Activated naive CD8-positive, alpha-beta T cell treated with anti-CD3 and anti-CD28 coated beads, Interleukin-2, amount 10 ng/mL, durations not matched to agents 7 days and 5 days (primary cell): ENCODE results near the gene SP9. TPM values are rescaled to one million over a fixed set of nuclear protein-coding genes. Genes with fewer than 3 reads are reported as not detected.

Experiments used
- ATAC-seq: fragments of 150-1000 bp; cut with Tn5 transposase; one replicate; pipeline ENCODE4 v1.10.0; 2021; ENCODE audit warnings: low read depth, moderate library complexity
- POLR2A ChIA-PET: fragments of 350-600 bp; sonication (Branson Sonifier 250); formaldehyde crosslinking; loops from one replicate; lab custom pipeline; 2021; ENCODE audit warnings: antibody characterized with exemption; lab: Charles Lee
- DNase-seq: peaks from one replicate; pipeline ENCODE4 v3.0.0; 2021
- H3K27ac Mint-ChIP-seq: one replicate; pipeline ENCODE4 v1.8.0; 2022; ENCODE audit warnings: mild to moderate bottlenecking, mixed read lengths
- H3K27me3 Mint-ChIP-seq: one replicate; pipeline ENCODE4 v1.8.0; 2022; ENCODE audit warnings: mild to moderate bottlenecking, moderate library complexity, mixed read lengths
- H3K36me3 Mint-ChIP-seq: one replicate; pipeline ENCODE4 v1.8.0; 2021; ENCODE audit warnings: mild to moderate bottlenecking, mixed read lengths
- H3K4me1 Mint-ChIP-seq: one replicate; pipeline ENCODE4 v1.8.0; 2021; ENCODE audit warnings: mixed read lengths
- H3K4me3 Mint-ChIP-seq: one replicate; pipeline ENCODE4 v1.8.0; 2022; ENCODE audit warnings: mild to moderate bottlenecking, moderate library complexity, mixed read lengths
- H3K9me3 Mint-ChIP-seq: one replicate; pipeline ENCODE4 v1.8.0; 2021; ENCODE audit warnings: mixed read lengths
- total RNA-seq, 2 experiments: library from RNA; stranded (reverse); gene quantifications; one replicate each; pipeline ENCODE4 v1.2.3, GENCODE V29; 2021

The SP9 gene
- total RNA-seq = not detected

DNA sequence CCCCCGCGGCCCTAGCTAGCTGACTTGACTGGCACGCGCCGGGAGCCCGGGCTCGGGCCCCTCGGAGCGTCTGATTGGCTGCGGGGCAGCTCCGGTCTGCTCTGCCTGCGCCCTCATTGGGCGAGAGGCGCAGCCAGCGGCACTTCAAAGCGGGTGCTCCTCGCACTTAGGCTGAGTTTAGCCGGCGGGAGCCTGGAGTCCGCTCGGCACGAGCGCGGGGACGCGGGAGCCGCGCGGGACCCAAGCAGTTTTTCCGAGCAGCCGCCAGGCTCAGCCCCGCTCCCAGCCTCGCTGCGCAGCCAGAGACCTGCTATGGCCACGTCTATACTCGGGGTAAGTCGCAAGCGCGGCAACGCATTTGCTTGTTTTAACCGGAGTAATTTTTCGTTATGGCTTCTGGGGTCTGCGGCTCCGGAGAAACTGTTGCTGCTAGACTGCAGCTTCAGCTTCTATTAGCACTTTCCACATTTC lies at the start of gene SP9:
SP9 (plus strand) TSS at position 174 of the 471 bp plus-strand sequence; CDS start at position 313, 139 bp downstream.
- peaks cover 76% of the 10 kb centered on the region for H3K27me3 Mint-ChIP-seq
- H3K9me3 Mint-ChIP-seq = no peaks in the 10 kb centered on the region
- peak within 1 kb of the TSS; percentile 66 for H3K4me3 Mint-ChIP-seq
- H3K36me3 Mint-ChIP-seq = no peaks in the 10 kb centered on the region
- peak within 1 kb of the TSS; percentile 54 for H3K27ac Mint-ChIP-seq
- DNase-seq = peak; percentile 62
- ATAC-seq = no peak
- POLR2A ChIA-PET = no interaction called here
- H3K4me1 Mint-ChIP-seq = peaks cover 30% of the 10 kb centered on the region

DNA sequence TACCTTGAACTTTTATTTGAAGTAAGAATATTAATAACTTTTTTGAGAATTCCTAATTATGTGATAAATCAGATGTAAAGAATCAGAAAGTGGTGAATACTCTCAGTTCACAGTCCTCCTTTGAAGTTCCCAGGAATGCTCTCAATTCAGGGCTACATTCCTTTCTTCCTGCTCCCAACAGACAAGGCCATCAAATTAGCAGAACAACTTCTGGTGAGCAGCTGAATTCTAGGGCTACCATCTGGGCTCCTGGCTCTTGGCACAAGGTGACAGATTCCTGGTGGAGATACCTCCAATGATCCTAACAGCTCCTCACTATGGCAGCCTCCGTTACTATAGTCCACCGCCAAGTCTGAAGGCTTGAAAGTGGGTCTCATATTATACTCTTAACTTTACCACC lies 48.6 kb upstream of the SP9 start:
- peaks cover 40% of the 10 kb centered on the region for H3K27me3 Mint-ChIP-seq
- ATAC-seq = no peak
- no peaks in the 10 kb centered on the region for H3K4me1 Mint-ChIP-seq

DNA sequence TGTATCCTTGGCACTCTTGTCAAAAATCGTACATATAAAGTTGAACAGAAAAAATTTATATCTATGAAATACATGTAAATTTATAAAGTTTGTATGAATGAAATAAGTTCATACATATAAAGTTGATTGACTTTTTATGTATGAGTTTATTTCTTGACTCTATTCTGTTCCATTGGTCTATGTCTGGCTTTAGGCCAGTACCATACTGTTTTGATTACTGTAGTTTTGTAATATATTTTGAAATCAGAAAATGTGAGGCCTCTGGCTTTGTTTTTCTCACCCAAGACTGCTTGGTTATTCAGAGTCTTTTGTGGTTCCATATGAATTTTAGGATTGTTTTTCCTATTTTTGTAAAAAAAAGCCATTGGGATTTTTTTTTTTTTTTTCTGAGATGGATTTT lies 41.8 kb upstream of the SP9 start:
- H3K4me3 Mint-ChIP-seq = no peak overlapping the region

More for the DNA sequence above, 48.6 kb upstream of the SP9 start:
- no peak for DNase-seq
- POLR2A ChIA-PET = no interaction called here
- no peaks in the 10 kb centered on the region for H3K9me3 Mint-ChIP-seq
- no peak overlapping the region for H3K27ac Mint-ChIP-seq
- no peak overlapping the region for H3K4me3 Mint-ChIP-seq
- no peaks in the 10 kb centered on the region for H3K36me3 Mint-ChIP-seq

DNA sequence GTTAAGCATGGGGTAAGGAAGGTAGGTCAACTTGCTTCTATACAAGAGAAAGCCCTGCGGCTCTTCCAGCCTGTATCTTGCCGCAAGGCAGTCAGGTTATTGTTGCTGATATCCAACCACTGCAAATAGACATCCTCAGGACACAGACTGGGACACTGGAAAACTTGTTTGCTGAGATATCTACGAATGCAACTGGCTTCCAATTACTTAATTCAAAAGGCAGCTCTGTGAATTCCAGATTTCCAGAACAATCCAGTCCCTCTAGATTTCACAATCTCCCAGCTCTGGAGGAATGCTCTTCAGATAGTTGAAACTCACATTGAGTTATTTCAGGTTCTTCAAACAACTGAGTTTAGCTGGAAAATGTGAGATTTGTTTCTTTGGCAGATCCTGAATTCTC lies 34.6 kb upstream of the SP9 start:
- no peak overlapping the region for H3K27ac Mint-ChIP-seq
- ATAC-seq = no peak
- POLR2A ChIA-PET = no interaction called here
- no peaks in the 10 kb centered on the region for H3K9me3 Mint-ChIP-seq
- no peaks in the 10 kb centered on the region for H3K36me3 Mint-ChIP-seq
- H3K27me3 Mint-ChIP-seq = peaks cover 28% of the 10 kb centered on the region
- DNase-seq = no peak
- no peaks in the 10 kb centered on the region for H3K4me1 Mint-ChIP-seq
- no peak overlapping the region for H3K4me3 Mint-ChIP-seq

More for the DNA sequence above, 41.8 kb upstream of the SP9 start:
- POLR2A ChIA-PET = no interaction called here
- Mint-ChIP-seq H3K27me3 (peaks cover 22% of the 10 kb centered on the region), H3K4me1 (no peaks in the 10 kb centered on the region), H3K36me3 (no peaks in the 10 kb centered on the region), H3K27ac (no peak overlapping the region), H3K9me3 (peaks cover 1% of the 10 kb centered on the region)
- ATAC-seq = no peak
- DNase-seq = no peak

DNA sequence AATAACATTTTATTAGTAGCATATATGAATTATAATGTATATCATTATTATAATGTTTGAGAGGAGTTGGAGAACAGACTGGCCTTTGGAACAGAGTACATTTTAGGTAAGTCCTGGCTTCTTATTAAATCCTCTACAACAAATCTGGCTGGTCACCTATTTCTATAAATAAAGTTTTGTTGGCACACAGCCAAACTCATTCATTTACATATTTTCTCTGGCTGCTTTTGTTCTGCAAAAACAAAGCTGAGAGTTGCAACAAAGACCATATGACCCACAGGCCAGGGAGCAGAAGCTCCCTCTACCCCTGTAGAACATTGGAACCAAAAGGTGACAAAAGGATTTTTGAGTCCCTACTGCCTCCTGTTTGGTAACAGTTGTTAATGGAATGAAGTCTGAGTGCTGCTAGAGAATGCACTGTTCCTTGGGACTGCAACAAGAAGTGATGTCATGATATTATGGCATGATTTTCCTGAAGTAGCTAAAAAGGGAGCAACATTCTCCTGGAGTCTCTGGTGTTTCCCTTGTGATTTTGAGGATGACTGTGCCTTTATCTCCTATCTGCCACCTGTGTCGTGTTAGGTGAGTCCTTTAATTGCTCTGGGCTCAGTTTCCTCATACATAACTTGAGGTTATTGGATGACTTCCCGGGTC lies 22.0 kb upstream of the SP9 start:
- H3K27ac Mint-ChIP-seq = no peak overlapping the region
- H3K27me3 Mint-ChIP-seq = peaks cover 56% of the 10 kb centered on the region
- POLR2A ChIA-PET = no interaction called here

DNA sequence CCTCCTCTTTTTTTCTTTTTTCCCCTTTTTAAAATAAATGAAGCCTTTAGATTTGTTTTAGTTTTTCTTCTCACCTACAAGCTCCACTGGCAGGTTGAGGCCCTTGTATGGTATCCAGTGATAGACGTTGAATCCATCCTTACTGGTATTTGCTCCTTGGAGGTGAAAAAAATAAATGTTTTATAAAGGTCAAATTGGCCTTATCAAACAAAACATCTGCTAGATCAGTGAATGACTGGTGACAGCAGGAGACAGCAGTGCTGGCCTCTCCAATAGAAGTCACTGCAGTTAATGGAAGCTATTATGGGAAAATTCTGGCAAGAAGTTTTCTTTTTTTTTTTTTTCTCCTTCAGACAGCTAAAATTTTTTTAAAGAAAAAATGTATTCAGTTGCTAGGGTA lies 12.6 kb upstream of the SP9 start:
- ATAC-seq (no peak), DNase-seq (no peak)
- Mint-ChIP-seq H3K9me3 (no peaks in the 10 kb centered on the region), H3K36me3 (no peaks in the 10 kb centered on the region), H3K4me3 (no peak overlapping the region), H3K4me1 (peaks cover 8% of the 10 kb centered on the region), H3K27me3 (peaks cover 76% of the 10 kb centered on the region), H3K27ac (no peak overlapping the region)
- POLR2A ChIA-PET = no interaction called here

More for the DNA sequence above, 22.0 kb upstream of the SP9 start:
- Mint-ChIP-seq H3K4me1 (no peaks in the 10 kb centered on the region), H3K9me3 (no peaks in the 10 kb centered on the region), H3K4me3 (no peak overlapping the region), H3K36me3 (no peaks in the 10 kb centered on the region)
- ATAC-seq (no peak), DNase-seq (no peak)

DNA sequence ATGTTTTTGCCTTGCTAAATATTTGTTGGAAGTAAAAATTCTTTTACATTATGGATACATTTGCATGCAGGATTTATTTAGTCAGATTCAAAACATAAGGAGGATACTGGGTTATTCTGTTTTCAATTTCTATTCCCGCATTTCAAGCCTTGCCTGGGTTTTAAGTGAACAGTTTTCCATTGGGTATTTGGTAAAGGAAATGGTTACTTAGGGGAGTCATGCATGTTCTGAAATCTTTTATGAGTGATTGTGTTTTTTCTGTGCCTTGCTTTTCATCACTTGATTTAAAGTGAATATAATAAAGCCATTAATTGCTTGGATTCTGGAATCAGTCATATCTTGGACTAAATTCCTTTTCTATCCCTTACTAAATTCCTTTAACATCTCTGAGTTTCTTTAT lies 12.0 kb upstream of the SP9 start:
- ATAC-seq = no peak
- no peaks in the 10 kb centered on the region for H3K36me3 Mint-ChIP-seq
- H3K27me3 Mint-ChIP-seq = peaks cover 79% of the 10 kb centered on the region
- no peaks in the 10 kb centered on the region for H3K9me3 Mint-ChIP-seq
- no peak for DNase-seq
- POLR2A ChIA-PET = no interaction called here
- H3K27ac Mint-ChIP-seq = no peak overlapping the region
- H3K4me3 Mint-ChIP-seq = no peak overlapping the region
- peaks cover 14% of the 10 kb centered on the region for H3K4me1 Mint-ChIP-seq

DNA sequence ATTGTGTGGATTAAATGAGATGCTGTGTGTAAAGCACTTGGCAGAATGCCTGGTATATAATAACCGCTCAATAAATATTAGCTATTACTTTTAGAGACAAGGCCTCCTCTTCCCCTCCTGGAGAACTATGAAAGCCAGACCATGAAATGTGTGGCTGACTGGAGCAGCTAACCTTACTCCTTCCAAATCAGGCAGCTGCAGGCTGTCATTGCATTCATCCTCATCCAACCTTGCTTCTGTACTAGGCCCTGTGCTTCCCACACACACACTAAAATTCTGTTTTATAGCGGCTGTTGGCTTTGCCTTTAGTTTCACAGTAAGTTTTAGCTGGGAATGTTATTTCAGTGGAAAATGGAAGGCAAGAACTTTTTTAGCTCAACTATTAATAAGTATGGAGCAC lies 10.2 kb upstream of the SP9 start:
- Mint-ChIP-seq H3K4me1 (peaks cover 24% of the 10 kb centered on the region), H3K27ac (no peak overlapping the region), H3K4me3 (no peak overlapping the region), H3K9me3 (no peaks in the 10 kb centered on the region), H3K36me3 (no peaks in the 10 kb centered on the region), H3K27me3 (peaks cover 93% of the 10 kb centered on the region)
- POLR2A ChIA-PET = no interaction called here
- DNase-seq (no peak), ATAC-seq (no peak)

DNA sequence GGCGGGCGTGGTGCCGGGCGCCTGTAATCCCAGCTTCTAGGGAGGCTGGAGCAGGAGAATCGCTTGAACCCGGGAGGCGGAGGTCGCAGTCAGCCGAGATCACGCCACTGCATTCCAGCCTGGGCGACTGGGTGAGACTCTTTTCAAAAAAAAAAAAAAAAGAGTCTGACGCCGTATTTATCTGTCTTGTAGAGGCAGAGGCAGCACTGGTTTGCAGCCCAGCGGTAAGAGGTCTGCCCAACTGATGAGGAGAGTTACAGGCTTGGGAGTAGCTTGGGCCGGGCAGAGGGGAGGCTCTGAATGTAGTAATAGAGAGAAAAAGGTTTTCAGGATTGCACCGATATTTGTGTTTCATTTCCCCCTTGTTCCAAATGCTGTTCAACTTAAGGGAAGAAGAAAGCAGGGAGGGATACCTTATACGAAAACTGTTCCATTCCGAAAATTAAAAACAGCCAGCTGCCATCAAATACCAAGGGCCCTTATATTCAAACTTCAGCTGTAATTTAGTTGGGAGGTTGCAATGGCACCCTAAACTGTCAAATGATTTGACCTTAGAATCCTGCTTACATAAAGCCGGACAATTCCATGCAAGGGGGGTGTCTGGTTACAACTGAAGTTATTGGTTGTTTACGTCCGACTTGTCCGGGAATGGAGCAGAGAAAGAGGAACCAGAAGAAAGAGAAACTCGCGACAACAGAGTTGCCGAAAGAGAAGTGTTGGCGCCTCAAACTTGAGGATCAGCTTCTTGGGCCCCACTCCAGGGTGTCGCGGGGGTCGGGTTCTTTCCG lies 9.2 kb upstream of the SP9 start:
- H3K36me3 Mint-ChIP-seq = no peaks in the 10 kb centered on the region
- H3K9me3 Mint-ChIP-seq = no peaks in the 10 kb centered on the region
- H3K4me3 Mint-ChIP-seq = peak overlapping the region; percentile 66
- peaks cover 95% of the 10 kb centered on the region for H3K27me3 Mint-ChIP-seq
- ATAC-seq = no peak
- no peak overlapping the region for H3K27ac Mint-ChIP-seq
- peaks cover 24% of the 10 kb centered on the region for H3K4me1 Mint-ChIP-seq
- POLR2A ChIA-PET = no interaction called here
- no peak for DNase-seq

DNA sequence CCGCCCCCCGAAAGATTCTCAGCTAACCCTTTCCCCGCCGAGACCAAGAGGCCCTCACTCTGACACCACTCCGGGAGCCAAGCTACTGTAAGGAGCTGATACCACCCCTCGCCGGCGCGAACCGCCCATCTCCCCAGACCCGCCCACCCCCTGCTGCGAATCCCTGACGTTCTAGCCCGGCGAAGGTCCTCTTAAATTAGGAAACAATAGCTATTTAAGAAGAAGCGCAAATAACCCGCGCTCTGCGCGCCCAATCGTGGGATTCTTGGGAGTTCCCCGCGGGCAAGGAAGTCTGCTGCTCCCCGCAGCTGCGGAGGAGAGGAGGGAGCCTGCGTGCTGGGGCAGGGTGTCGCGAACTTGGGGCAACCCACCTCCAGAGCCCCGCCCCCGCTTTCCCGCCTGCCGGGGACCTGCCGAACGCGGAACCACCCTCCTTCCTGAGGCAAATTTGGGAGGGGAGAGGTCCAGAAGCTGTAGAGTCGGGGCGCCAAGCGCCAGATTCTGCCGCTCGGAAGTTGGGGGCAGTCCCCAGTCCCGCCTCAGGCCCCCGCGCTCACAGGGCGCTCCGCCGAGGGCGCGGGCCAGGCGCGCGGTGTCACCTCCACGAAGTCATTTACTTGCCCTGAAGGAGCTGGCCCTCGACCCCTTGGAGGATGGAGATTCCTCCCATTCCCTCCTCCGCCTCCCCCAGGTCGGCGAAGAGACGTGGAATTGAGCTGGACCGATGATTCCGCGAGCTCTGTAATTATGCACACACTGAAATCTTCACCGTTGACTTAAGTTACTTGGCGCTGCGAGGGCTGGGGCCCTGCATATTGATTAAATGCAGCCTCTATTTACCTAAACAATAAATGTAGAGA lies 8.4 kb upstream of the SP9 start:
- H3K9me3 Mint-ChIP-seq = no peaks in the 10 kb centered on the region
- H3K36me3 Mint-ChIP-seq = no peaks in the 10 kb centered on the region
- POLR2A ChIA-PET = no interaction called here

DNA sequence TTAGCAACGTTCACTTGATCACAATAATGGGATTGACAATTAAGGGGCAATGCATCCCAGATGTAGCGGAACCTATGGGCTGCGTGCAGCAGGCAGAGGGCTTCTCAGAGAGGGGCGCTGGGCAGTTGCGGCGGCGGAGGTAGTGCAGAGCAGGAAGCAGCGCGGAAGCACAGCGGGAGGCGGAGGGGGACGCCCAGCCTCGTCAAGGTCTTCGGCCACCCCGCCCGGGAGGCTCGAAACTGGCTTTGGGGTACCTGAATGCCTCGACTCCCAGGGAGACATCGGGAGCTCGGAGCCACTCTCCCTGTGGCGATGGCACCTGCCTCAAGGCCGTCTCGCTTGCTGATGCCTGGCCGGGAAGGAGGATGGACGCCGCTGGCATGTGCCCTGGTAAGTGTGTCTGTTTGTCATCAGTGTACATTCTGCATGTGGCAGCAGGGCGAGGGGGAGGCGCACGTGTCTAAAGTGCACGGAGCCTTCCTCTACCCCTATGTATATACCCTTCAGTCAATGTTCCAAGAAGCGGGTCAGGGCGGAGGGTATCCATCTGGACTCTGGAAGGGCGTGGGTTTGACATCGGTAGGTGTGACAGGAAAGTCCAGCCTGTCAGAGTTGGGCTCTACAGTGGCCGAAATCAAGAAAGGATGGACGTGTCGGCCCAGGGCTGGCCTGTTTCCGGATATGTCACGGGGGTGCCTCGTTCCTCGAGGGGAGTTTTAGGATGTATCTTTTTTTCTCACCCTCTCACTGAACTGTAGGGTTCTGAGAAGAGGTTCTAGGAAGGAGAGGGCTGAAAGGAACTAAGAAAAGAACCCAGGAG lies 7.5 kb upstream of the SP9 start:
- H3K36me3 Mint-ChIP-seq = no peaks in the 10 kb centered on the region
- POLR2A ChIA-PET = no interaction called here
- peak overlapping the region; percentile 66 for H3K4me3 Mint-ChIP-seq
- peaks cover 95% of the 10 kb centered on the region for H3K27me3 Mint-ChIP-seq
- H3K27ac Mint-ChIP-seq = no peak overlapping the region
- peak; percentile 47 for ATAC-seq
- DNase-seq = no peak
- no peaks in the 10 kb centered on the region for H3K9me3 Mint-ChIP-seq
- H3K4me1 Mint-ChIP-seq = peaks cover 24% of the 10 kb centered on the region

More for the DNA sequence above, 8.4 kb upstream of the SP9 start:
- peak; percentile 51 for ATAC-seq
- DNase-seq = peak; percentile 56
- Mint-ChIP-seq H3K27me3 (peaks cover 95% of the 10 kb centered on the region), H3K4me3 (peak overlapping the region; percentile 66), H3K27ac (no peak overlapping the region), H3K4me1 (peaks cover 24% of the 10 kb centered on the region)

DNA sequence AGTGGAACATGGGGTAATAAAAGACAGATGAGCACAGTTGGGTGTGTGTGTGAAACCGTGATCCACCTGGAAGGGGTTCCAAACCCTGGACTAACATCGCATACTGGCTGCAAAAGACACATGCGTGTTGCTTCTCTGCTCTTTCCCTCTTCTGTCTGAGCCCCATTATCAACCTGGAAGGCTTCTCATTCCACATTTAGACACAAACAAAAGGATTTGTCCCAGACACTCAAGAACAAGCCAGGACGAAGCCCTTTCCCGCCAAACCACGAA lies 7.0 kb upstream of the SP9 start:
- Mint-ChIP-seq H3K9me3 (no peaks in the 10 kb centered on the region), H3K27ac (peak overlapping the region; percentile 70), H3K27me3 (peaks cover 95% of the 10 kb centered on the region), H3K36me3 (no peaks in the 10 kb centered on the region), H3K4me3 (peak overlapping the region; percentile 66), H3K4me1 (peaks cover 29% of the 10 kb centered on the region)
- no peak for ATAC-seq
- POLR2A ChIA-PET = no interaction called here
- DNase-seq = no peak
